H54 (cell line): ENCODE data around the gene PCDHGC4.
A peak's percentile ranks its signal among the peaks of the same experiment; 100 is the strongest.

Experiments
- DNase-seq: peaks from one replicate; pipeline ENCODE4 v3.0.0; 2011; ENCODE audit warnings: low spot score, mixed read lengths; ENCODE audit not compliant: insufficient read length
- FAIRE-seq: peaks from 3 replicates; lab custom pipeline; 2011; peaks lifted over from hg19 to GRCh38; lab: Jason Lieb, UNC
- POLR2A ChIP-seq: IDR thresholded peaks from 2 replicates; pipeline ENCODE4 v1.6.1; 2011; ENCODE audit warnings: low read depth, mild to moderate bottlenecking, low read length

The PCDHGC4 gene

GRCh38 chr5:141494761-141495452, 10.1 kb downstream of the PCDHGC4 start:
- TF ChIP-seq POLR2A: no peak
- FAIRE-seq (no peak), DNase-seq (no peak)

DNA sequence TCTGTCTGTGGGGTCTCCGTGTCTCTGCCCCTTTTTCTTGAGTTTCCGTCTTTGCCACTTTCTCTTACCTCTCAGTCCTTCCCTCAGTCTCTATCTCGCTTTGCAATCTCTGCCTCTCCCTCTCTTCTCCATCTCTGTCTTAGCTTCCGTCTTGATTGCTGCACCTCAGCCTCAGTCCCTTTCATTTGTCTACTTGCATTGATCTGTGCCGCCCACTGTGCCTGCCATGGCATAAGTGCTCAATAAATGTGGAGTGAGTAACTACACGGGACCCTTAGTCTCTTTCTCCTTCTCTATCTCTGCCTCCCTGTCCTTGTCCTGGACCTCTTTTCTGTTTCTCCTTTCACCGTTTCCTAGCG, 10.6 kb downstream of the PCDHGC4 start:
- TF ChIP-seq POLR2A: no peak
- FAIRE-seq (no peak), DNase-seq (no peak)

GRCh38 chr5:141496038-141496437, 11.2 kb downstream of the PCDHGC4 start:
- FAIRE-seq: no peak
- TF ChIP-seq POLR2A: no peak
- DNase-seq: no peak

DNA sequence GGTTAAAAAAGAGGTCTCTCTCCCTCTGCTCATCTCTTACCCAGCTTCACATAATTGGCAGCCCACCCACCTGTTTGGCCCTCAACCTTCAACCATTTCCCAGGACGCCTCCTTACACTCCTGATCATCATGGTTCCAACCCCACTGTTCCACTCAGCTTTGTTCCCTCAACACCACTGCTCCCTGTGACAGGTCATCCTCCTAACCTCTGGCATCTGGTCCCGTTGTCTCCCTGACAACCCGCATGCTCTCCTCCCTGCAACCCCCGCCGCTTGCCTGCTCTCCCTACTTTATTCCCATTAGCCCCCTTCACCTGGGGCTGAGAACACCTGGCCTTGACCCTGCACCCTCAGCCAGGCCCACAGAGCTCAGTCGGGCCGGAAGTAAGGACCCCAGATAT, 16.9 kb downstream of the PCDHGC4 start:
- no peak for TF ChIP-seq POLR2A
- FAIRE-seq (no peak), DNase-seq (no peak)

DNA sequence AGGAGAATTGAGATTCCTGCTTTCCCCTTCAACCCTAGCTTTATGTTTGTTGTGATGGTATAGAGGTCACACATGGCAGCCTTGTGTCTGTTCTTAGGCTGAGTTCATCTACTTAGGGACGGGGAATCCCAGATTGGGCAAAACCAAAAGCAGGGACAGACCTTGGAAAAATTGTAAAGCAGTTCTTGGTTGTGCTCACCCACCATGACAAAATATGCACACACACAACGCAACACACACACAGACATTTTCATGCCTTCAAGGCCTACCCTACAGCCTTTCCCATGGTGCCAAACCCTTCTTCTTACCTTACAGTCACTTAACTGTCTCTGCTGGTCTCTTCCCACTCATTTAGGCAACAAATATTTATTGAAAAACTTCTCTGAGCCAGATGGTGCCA, 18.9 kb downstream of the PCDHGC4 start:
- FAIRE-seq (no peak), DNase-seq (no peak)
- no peak for TF ChIP-seq POLR2A

GRCh38 chr5:141504216-141504615, 19.4 kb downstream of the PCDHGC4 start:
- FAIRE-seq (no peak), DNase-seq (no peak)
- no peak for TF ChIP-seq POLR2A

DNA sequence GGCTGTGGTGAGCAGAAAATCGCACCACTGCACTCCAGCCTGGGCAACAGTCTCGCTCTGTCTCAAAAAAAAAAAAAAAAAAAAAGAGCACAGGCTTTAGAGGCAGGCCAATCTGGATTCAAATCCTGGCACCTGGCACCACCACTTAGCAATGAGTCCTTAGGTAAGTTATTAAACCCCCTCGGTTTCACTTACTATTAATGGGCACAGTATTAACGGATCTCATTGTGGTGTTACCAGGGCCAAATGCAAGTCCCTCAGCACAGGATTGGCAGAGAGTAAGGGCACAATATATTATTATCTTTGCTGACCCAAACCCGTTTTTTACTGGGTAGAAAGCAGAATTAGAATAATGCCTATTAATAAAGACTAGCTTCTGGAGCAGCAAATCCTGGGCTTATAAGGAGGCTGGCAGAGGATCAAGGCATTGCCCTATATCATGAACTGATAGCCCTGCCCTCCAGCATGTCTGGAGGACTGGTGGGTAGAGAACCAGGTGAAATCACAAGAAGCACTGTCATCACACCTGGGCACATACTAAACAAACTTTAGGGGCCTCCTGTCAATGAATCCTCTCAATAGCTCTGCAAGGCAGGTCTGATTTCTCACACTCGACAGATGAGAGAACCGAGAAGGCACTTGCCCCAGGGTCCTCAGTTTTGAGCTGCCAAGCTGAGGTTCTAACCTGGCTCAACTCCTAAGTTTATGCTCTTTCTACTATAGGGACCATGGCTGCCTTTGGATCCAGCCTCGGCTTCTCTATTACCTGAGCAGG, 21.7 kb downstream of the PCDHGC4 start:
- TF ChIP-seq POLR2A: no peak
- DNase-seq (no peak), FAIRE-seq (no peak)

DNA sequence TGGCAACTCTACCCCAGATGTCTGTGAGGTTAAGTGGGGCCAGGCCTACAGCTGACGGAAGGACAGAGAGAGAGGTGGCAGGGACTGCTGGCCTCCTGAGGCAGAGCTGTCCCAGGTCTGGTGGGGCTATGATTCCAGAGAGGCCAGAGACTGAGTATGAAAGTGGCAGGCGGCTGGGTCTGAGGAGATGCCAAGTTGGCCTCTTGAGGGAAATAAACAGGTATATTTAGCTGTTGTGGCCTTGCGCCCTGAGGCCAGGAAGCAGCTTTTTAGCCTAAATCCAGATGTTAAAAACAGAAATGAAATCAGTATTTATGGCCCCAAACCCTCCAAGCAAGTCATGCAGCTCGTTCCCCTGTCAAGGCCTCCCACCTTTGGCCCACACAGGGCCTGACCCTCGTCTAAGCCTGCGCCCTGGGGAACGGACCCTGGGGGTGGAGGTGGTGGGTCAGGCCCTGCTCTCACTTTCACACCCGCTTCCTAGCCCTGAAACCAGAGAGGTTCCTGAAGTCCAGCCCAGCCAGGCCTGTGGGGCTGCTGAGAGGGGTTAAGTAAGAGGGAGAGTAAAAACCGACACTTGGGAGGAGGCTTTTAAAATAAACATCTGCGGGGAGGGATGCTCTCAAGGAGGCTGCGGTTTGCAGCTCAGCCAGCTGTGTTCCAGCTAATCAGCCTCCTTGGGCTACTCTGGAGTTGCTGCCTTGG, 22.7 kb downstream of the PCDHGC4 start:
- DNase-seq (no peak), FAIRE-seq (no peak)
- TF ChIP-seq POLR2A: no peak

- DNase-seq (peak; percentile 35), FAIRE-seq (no peak)
- no peak for TF ChIP-seq POLR2A
Observed at GRCh38 chr5:141508440-141508797, 23.6 kb downstream of the PCDHGC4 start.

DNA sequence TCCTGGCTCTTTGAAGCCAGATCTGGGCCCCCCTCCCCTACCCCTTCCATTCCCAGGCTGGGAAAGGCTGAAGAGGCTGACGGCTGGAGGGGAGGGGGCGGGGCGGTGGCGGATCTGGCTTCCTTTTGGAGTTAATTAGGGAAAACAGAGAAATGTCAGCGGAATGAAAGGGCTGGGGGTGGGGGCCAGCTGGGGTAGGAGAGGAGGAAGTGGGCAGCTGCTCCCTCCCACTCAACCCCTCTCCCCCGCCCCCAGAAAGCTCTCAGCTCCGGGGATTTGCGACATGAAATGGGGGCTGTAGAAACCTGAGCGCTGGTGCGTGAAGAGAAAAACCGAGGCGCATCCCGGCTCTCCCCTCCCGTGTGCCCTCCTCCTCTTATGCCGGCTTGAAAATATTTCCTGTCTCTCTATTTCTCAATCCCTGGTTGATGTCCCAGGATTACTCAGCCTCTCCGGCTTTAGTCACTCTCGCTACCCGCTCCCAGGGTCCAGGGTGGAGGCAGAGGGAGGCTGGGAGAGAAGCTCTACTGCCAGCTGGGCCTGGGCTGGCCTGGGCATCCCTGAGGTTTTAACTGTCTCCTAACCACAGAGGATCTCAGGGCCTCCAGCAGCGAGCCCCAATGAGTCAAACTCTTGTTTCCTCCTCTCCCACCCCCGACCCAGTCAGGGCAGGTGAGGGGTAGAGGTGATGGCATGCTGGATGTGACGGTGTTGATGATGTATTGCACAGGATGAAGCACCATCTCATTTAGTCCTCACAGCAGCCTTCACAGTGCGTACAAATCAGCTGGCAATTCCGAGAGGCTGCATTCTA, 24.2 kb downstream of the PCDHGC4 start:
- DNase-seq: peak; percentile 94
- peak; percentile 29; the same call in 1 of the 2 replicates for TF ChIP-seq POLR2A
- FAIRE-seq: no peak

GRCh38 chr5:141510160-141510559, 25.3 kb downstream of the PCDHGC4 start:
- FAIRE-seq (no peak), DNase-seq (no peak)
- no peak for TF ChIP-seq POLR2A

GRCh38 chr5:141510850-141511601, 26.2 kb downstream of the PCDHGC4 start:
- DNase-seq: no peak
- no peak for TF ChIP-seq POLR2A
- FAIRE-seq: no peak

DNA sequence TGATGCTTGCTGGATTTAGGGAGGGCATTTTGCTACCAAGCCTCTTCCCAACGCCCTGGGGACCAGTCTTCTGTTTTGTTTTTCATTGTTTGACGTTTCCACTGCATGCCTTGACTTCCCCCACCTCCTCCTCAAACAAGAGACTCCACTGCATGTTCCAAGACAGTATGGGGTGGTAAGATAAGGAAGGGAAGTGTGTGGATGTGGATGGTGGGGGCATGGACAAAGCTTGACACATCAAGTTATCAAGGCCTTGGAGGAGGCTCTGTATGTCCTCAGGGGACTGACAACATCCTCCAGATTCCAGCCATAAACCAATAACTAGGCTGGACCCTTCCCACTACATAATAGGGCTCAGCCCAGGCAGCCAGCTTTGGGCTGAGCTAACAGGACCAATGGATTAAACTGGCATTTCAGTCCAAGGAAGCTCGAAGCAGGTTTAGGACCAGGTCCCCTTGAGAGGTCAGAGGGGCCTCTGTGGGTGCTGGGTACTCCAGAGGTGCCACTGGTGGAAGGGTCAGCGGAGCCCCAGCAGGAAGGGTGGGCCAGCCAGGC, 27.0 kb downstream of the PCDHGC4 start:
- no peak for TF ChIP-seq POLR2A
- FAIRE-seq (no peak), DNase-seq (no peak)
